ENCODE measurements around the gene UQCRHL. TPM values are rescaled to one million over a fixed set of nuclear protein-coding genes. Genes with fewer than 3 reads are reported as not detected.

The UQCRHL gene
- total and polyA plus RNA-seq, 2 of the 8 experiments (the other 6 are each of a cell fraction or from before 2014, with no cell fraction given): 3.7 to 3.9 TPM

DNA sequence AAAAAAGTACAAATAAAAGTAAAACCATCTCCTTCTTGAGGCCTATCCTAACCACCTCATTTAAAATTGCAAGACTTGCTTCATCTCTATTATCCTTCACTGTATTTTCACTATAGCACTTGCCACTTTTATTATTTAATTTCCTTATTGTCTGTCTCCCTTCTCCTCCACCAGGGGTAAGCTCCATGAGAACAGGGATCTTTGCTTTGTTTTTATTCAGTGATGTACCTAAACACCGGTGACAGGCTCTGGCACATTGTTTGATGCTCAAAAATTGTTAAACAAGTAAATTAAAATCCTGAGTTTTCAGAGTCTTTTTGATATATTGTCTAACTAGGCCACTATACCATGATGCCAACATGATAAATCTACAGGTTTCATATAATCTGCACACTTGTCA lies 22.8 kb upstream of the UQCRHL start:
- Histone ChIP-seq H2BK20ac (ENCODE audit: low read length) (no peak overlapping the region), H2BK15ac (ENCODE audit: low read length) (no peak overlapping the region), H3K9me3 (ENCODE audit: insufficient read depth in 2 of 2, low read depth in 1 of 2, low read length in 1 of 2) (no peaks in the 10 kb centered on the region), H3K23me2 (ENCODE audit: low read depth, low read length) (peaks cover 7% of the 10 kb centered on the region), H3K14ac (ENCODE audit: insufficient read length) (no peak overlapping the region), H2BK12ac (ENCODE audit: low read depth, low read length) (no peak overlapping the region), H3K36me3 (ENCODE audit: control insufficient read depth in 2 of 4, insufficient read depth in 4 of 4, low read length in 3 of 4) (no peaks in the 10 kb centered on the region), H3K23ac (ENCODE audit: insufficient read length) (no peak overlapping the region), H2BK5ac (ENCODE audit: low read depth, low read length) (no peak overlapping the region), H3K4ac (replicated peaks; ENCODE audit: insufficient read length, low read depth, low read length) (no peak overlapping the region), H3K27ac (ENCODE audit: low read depth, low read length) (no peak overlapping the region), H2AK5ac (ENCODE audit: low read depth, low read length) (no peak overlapping the region), H3K18ac (ENCODE audit: extremely low read depth, low read length) (no peak overlapping the region), H2AFZ (ENCODE audit: low read length) (no peak overlapping the region), H4K5ac (ENCODE audit: insufficient read length, low read depth, low read length) (no peak overlapping the region), H3K4me2 (ENCODE audit: insufficient read depth in 1 of 2, low read depth in 2 of 2, low read length in 2 of 2) (peak overlapping the region; percentile 1 to 6; a peak in 1 of 4 replicates), H3K9ac (replicated peaks in 1 of 4; ENCODE audit: extremely low read depth in 1 of 4, low read depth in 3 of 4, low read length in 3 of 4) (no peak overlapping the region), H4K91ac (replicated peaks; ENCODE audit: insufficient read length, low read length) (no peak overlapping the region), H3K4me1 (replicated peaks in 1 of 4; ENCODE audit: control insufficient read depth in 3 of 4, insufficient read depth in 4 of 4, low read length in 3 of 4) (peaks cover 0 to 20% (median 4%) of the 10 kb centered on the region in 4 experiments; a peak in 4 of 7 replicates), H3K27me3 (replicated peaks in 1 of 4; ENCODE audit: control insufficient read depth in 3 of 4, extremely low read depth in 1 of 4, insufficient read depth in 3 of 4, low read length in 3 of 4) (no peaks in the 10 kb centered on the region), H2BK120ac (replicated peaks; ENCODE audit: low read depth, low read length) (no peak overlapping the region), H4K8ac (ENCODE audit: extremely low read depth, insufficient read depth, low read length) (no peak overlapping the region), H3K56ac (replicated peaks; ENCODE audit: insufficient read length, low read depth, low read length) (no peak overlapping the region), H3K79me1 (ENCODE audit: low read depth, low read length) (0 out of 2 replicates have a peak, but pooled peaks cover 3% of the 10 kb centered on the region), H4K20me1 (replicated peaks in 1 of 2; ENCODE audit: control insufficient read depth in 1 of 2, insufficient read depth in 2 of 2, low read length in 2 of 2) (no peaks in the 10 kb centered on the region), H3K79me2 (ENCODE audit: control insufficient read depth in 1 of 2, insufficient read depth in 2 of 2, low read length in 2 of 2) (no peaks in the 10 kb centered on the region), H3K4me3 (ENCODE audit: extremely low read depth in 1 of 4, insufficient read depth in 2 of 4, low read depth in 3 of 4, low read length in 4 of 4) (no peak overlapping the region)
- FAIRE-seq: peak; percentile 50
- ChIA-PET CTCF (ENCODE audit: partially characterized antibody) (interaction anchor here (1.0 to 1.7 kb wide), 7 partner anchors 12 to 127 kb away, joined by 3 to 7 read pairs (median 5); no protein-coding TSS in a partner anchor), POLR2A (ENCODE audit: partially characterized antibody) (interaction anchor here (1.3 to 1.5 kb wide), 3 partner anchors 10 to 17 kb away, joined by 3 to 6 read pairs (median 5); partner anchors contain the start of gene SPEN)
- TF ChIP-seq TAF7 (optimal IDR thresholded peaks at IDR 0.05; ENCODE audit: borderline replicate concordance, low read depth, low read length): no peak
- no peak for TF ChIP-seq CTBP2 (IDR thresholded peaks at IDR 0.05; ENCODE audit: borderline replicate concordance, insufficient read depth, insufficient read length, low read length)
- no peak for DNase-seq (ENCODE audit: low read depth in 1 of 2, low spot score in 2 of 2)
- WGBS, 2 experiments (ENCODE audit: extremely low coverage in 1 of 2, insufficient coverage in 1 of 2, insufficient read length in 1 of 2, insufficient replicate concordance in 2 of 2, low coverage in 1 of 2, low lambda C conversion rate in 2 of 2, missing lambda C conversion rate in 1 of 2): 36% methylated on average over 1 of the region's 1 CpG; no CpG with 5 or more reads in 1 of the 2 experiments

All from H1 (cell line).